ENCODE data around the gene SDC4.

- TF ChIP-seq POLR2A (IDR thresholded peaks at IDR 0.05) (no peak), CTCF (IDR thresholded peaks at IDR 0.05 in 8 of 11, conservative IDR thresholded peaks at IDR 0.05 in 3 of 11) (no peak), POLR2AphosphoS5 (IDR thresholded peaks at IDR 0.05) (no peak)
Observed at GRCh38 chr20:45294659-45295058, 53.6 kb downstream of the SDC4 start.

Measured in spleen (tissue), 7 donors.